GM23248 (cell line): ENCODE results near the gene DRP2.

Experiments used
- EZH2 ChIP-seq: fragments of 200-600 bp; sonication (generic); IDR thresholded peaks from 2 replicates; pipeline ENCODE4 v1.6.1; 2018; ENCODE audit warnings: antibody characterized with exemption, mild to moderate bottlenecking; ENCODE audit not compliant: insufficient read depth, poor library complexity, severe bottlenecking
- EZH2phosphoT487 ChIP-seq: fragments of 200-600 bp; sonication (generic); IDR thresholded peaks from 2 replicates; pipeline ENCODE4 v1.6.1; 2018; ENCODE audit warnings: antibody characterized with exemption, moderate library complexity, mild to moderate bottlenecking, low read depth; ENCODE audit not compliant: insufficient read depth

DNA sequence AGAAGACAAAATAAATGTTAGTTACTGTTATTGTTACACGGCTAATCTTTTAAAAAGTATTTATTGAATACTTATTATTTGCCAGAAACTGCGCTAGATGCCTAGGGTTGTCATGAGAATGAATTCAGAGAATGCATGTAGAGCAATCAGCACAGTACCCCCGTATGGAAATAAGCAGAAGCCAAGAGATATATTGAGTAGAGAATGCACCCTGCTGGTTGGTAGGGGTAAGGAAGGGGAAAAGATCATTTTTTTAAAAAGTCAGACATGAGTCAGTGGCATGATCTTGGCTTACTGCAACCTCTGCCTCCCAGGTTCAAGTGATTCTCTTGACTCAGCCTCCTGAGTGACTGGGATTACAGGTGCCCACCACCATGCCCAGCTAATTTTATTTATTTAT lies 13.1 kb upstream of the DRP2 start:
- TF ChIP-seq EZH2 (no peak), EZH2phosphoT487 (no peak)
